HL-60 (cell line): ENCODE results near the gene ABCF1.

Experiments used
- DNase-seq, 2 experiments: peaks; one replicate each; pipeline ENCODE4 v3.0.0-alpha.2; 2010 to 2020; ENCODE audit warnings: low read depth in 1 of 2, low spot score in 1 of 2
- H3K27ac ChIP-seq: fragments of 250-450 bp; sonication (Bioruptor Pico); replicated peaks from 2 replicates; pipeline ENCODE4 v1.5.1; 2020; ENCODE audit warnings: mild to moderate bottlenecking, moderate library complexity
- H3K27me3 ChIP-seq: fragments of 250-450 bp; sonication (Bioruptor Pico); 2 replicates; pipeline ENCODE4 v1.5.1; 2021; ENCODE audit warnings: mild to moderate bottlenecking, moderate library complexity; ENCODE audit not compliant: insufficient read depth, poor library complexity, severe bottlenecking
- H3K4me3 ChIP-seq: replicated peaks from 2 replicates; pipeline ENCODE4 v1.5.1; 2011; ENCODE audit warnings: mild to moderate bottlenecking, control low read depth, low read length; ENCODE audit not compliant: insufficient read depth
- GABPA ChIP-seq: IDR thresholded peaks from 2 replicates; pipeline ENCODE4 v1.6.1; 2012; ENCODE audit warnings: low read depth
- POLR2AphosphoS5 ChIP-seq: IDR thresholded peaks from 2 replicates; pipeline ENCODE4 v1.6.1; 2012; ENCODE audit warnings: low read depth
- SPI1 ChIP-seq: IDR thresholded peaks from 2 replicates; pipeline ENCODE4 v1.6.1; 2012; ENCODE audit warnings: low read depth, mild to moderate bottlenecking, borderline replicate concordance
- TF ChIP-seq, protein P1 (sequence below): IDR thresholded peaks from 2 replicates; pipeline ENCODE4 v1.6.1; 2012; ENCODE audit warnings: low read depth; ENCODE audit not compliant: insufficient replicate concordance
- TF ChIP-seq, protein P2 (sequence below): IDR thresholded peaks from one replicate; pipeline ENCODE4 v1.5.1; 2011; ENCODE audit warnings: low read length, control low read depth, inconsistent platforms; ENCODE audit not compliant: insufficient read depth

Gene ABCF1

DNA sequence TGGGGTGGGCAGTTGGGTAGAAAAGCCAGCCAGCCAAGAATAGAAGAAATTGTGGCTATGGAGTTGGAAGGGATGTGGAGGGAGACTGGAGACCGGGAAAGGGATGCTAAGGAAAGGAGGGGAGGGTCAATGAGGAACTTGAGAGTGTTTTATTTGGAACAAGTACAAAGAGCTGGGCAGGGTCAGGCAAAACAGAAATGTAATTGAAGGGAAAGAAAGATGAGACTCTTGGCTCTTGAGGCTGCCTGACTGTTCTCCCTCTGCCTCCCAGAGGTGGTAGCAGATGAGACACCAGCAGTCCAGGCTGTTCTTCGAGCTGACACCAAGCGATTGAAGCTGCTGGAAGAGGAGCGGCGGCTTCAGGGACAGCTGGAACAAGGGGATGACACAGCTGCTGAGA is 12.7 kb downstream of the ABCF1 start:
- DNase-seq = no peak
- Histone ChIP-seq H3K27ac (no peak overlapping the region), H3K4me3 (no peak overlapping the region), H3K27me3 (no peaks in the 10 kb centered on the region)
- no peak for TF ChIP-seq GABPA
- TF ChIP-seq POLR2AphosphoS5 = no peak
- TF ChIP-seq, protein P1, sequence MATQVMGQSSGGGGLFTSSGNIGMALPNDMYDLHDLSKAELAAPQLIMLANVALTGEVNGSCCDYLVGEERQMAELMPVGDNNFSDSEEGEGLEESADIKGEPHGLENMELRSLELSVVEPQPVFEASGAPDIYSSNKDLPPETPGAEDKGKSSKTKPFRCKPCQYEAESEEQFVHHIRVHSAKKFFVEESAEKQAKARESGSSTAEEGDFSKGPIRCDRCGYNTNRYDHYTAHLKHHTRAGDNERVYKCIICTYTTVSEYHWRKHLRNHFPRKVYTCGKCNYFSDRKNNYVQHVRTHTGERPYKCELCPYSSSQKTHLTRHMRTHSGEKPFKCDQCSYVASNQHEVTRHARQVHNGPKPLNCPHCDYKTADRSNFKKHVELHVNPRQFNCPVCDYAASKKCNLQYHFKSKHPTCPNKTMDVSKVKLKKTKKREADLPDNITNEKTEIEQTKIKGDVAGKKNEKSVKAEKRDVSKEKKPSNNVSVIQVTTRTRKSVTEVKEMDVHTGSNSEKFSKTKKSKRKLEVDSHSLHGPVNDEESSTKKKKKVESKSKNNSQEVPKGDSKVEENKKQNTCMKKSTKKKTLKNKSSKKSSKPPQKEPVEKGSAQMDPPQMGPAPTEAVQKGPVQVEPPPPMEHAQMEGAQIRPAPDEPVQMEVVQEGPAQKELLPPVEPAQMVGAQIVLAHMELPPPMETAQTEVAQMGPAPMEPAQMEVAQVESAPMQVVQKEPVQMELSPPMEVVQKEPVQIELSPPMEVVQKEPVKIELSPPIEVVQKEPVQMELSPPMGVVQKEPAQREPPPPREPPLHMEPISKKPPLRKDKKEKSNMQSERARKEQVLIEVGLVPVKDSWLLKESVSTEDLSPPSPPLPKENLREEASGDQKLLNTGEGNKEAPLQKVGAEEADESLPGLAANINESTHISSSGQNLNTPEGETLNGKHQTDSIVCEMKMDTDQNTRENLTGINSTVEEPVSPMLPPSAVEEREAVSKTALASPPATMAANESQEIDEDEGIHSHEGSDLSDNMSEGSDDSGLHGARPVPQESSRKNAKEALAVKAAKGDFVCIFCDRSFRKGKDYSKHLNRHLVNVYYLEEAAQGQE = no peak
- TF ChIP-seq, protein P2, sequence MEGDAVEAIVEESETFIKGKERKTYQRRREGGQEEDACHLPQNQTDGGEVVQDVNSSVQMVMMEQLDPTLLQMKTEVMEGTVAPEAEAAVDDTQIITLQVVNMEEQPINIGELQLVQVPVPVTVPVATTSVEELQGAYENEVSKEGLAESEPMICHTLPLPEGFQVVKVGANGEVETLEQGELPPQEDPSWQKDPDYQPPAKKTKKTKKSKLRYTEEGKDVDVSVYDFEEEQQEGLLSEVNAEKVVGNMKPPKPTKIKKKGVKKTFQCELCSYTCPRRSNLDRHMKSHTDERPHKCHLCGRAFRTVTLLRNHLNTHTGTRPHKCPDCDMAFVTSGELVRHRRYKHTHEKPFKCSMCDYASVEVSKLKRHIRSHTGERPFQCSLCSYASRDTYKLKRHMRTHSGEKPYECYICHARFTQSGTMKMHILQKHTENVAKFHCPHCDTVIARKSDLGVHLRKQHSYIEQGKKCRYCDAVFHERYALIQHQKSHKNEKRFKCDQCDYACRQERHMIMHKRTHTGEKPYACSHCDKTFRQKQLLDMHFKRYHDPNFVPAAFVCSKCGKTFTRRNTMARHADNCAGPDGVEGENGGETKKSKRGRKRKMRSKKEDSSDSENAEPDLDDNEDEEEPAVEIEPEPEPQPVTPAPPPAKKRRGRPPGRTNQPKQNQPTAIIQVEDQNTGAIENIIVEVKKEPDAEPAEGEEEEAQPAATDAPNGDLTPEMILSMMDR = no peak
- no peak for TF ChIP-seq SPI1

DNA sequence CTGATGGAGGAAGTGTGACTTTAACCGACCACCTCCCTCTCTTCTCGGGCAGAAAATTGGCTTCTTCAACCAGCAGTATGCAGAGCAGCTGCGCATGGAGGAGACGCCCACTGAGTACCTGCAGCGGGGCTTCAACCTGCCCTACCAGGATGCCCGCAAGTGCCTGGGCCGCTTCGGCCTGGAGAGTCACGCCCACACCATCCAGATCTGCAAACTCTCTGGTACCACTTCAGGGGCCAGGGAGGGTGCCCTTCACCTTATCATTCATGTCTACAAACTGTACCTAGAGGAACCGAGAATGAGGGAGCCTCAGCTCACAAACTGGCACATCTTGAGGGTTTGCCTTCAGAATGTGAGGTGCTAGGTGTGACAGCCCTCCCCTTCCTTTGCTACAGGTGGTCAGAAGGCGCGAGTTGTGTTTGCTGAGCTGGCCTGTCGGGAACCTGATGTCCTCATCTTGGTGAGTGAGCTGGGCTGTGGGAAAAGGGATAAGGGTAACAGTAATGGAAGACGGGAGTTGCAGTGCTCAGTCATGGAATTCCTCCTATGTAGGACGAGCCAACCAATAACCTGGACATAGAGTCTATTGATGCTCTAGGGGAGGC is 18.6 kb downstream of the ABCF1 start:
- Histone ChIP-seq H3K4me3 (no peak overlapping the region), H3K27ac (no peak overlapping the region), H3K27me3 (no peaks in the 10 kb centered on the region)
- no peak for TF ChIP-seq GABPA
- TF ChIP-seq, protein P1 = no peak
- no peak for TF ChIP-seq POLR2AphosphoS5
- TF ChIP-seq, protein P2 = no peak
- no peak for TF ChIP-seq SPI1
- DNase-seq = no peak

DNA sequence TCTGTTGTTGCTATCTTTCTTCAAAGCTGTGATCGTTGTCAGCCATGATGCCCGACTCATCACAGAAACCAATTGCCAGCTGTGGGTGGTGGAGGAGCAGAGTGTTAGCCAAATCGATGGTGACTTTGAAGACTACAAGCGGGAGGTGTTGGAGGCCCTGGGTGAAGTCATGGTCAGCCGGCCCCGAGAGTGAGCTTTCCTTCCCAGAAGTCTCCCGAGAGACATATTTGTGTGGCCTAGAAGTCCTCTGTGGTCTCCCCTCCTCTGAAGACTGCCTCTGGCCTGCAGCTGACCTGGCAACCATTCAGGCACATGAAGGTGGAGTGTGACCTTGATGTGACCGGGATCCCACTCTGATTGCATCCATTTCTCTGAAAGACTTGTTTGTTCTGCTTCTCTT is 19.3 kb downstream of the ABCF1 start:
- Histone ChIP-seq H3K27me3 (no peaks in the 10 kb centered on the region), H3K27ac (no peak overlapping the region), H3K4me3 (no peak overlapping the region)
- TF ChIP-seq, protein P2 = no peak
- TF ChIP-seq SPI1 (no peak), GABPA (no peak), POLR2AphosphoS5 (no peak)
- TF ChIP-seq, protein P1 = no peak
- no peak for DNase-seq
